GM12875 (cell line): ENCODE measurements around the gene EIF3A.

Source experiments
- H3K4me3 ChIP-seq: one replicate; pipeline ENCODE4 v1.5.1; 2011; ENCODE audit warnings: low read depth, low read length, control low read depth
- CTCF ChIP-seq: IDR thresholded peaks from 2 replicates; pipeline ENCODE4 v1.5.1; 2011; ENCODE audit warnings: low read depth, mild to moderate bottlenecking, control low read depth, inconsistent platforms, low read length, moderate library complexity, borderline replicate concordance; ENCODE audit not compliant: insufficient read depth

The EIF3A gene

GRCh38 chr10:119058010-119058409 lies 22.6 kb downstream of the EIF3A start:
- H3K4me3 ChIP-seq = no peak overlapping the region
- no peak for TF ChIP-seq CTCF

- no peak overlapping the region for H3K4me3 ChIP-seq
- no peak for TF ChIP-seq CTCF
Observed at GRCh38 chr10:119055472-119055871, 25.1 kb downstream of the EIF3A start.

GRCh38 chr10:119051775-119052174 lies 28.8 kb downstream of the EIF3A start:
- no peak overlapping the region for H3K4me3 ChIP-seq
- no peak for TF ChIP-seq CTCF

- no peak overlapping the region for H3K4me3 ChIP-seq
- no peak for TF ChIP-seq CTCF
Observed at GRCh38 chr10:119049777-119050176, 30.8 kb downstream of the EIF3A start.

GRCh38 chr10:119049361-119049760 lies 31.3 kb downstream of the EIF3A start:
- no peak overlapping the region for H3K4me3 ChIP-seq
- TF ChIP-seq CTCF = no peak

GRCh38 chr10:119045561-119045960 lies 35.1 kb downstream of the EIF3A start:
- H3K4me3 ChIP-seq = no peak overlapping the region
- TF ChIP-seq CTCF = no peak

- H3K4me3 ChIP-seq = no peak overlapping the region
- TF ChIP-seq CTCF = no peak
Observed at GRCh38 chr10:119042169-119042568, 38.4 kb downstream of the EIF3A start.
